ENCODE data around the gene TOLLIP. TPM values are rescaled to one million over a fixed set of nuclear protein-coding genes. Genes with fewer than 3 reads are reported as not detected.

TOLLIP gene
- total RNA-seq, 1 experiment from 2014 or later, result 78.3 TPM

DNA sequence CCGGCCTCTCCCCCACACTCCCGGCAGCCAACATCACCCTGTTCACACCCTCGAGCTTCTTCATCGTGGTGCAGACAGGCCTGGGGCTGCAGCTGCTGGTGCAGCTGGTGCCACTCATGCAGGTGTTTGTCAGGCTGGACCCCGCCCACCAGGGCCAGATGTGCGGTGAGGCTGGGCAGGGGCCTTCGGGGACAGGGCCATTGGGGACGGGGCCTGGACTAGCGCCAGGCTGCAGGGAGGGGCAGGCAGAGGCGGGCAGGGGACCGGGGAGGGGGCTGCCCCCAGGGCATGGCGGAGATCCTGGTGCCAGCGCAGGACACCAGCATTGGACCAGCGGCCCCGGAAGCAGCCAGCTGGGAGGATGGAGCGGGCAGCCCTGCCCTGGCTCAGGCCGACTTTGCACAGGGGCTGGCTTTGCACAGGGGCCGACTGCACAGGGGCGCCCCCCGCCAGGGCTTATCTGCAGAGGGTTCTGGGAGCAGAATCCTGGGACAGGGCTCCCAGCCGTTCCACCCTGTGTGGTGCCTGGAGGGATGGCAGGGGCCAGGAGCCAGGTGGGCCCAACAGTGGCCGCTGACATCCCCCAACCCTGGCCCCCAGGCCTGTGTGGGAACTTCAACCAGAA is 77.9 kb downstream of the TOLLIP start:
- H3K4me1 ChIP-seq, result no peaks in the 10 kb centered on the region
- no TSS peak for BruUV-seq (replicated peaks)
- peak in 1 of 2 experiments; percentile 33 for DNase-seq
- no peaks in the 10 kb centered on the region for H3K4me1 Mint-ChIP-seq (ENCODE audit: low read depth, unreplicated experiment)
- no peaks in the 10 kb centered on the region for H3K9me3 Mint-ChIP-seq (ENCODE audit: unreplicated experiment)
- TF ChIP-seq, protein P1, sequence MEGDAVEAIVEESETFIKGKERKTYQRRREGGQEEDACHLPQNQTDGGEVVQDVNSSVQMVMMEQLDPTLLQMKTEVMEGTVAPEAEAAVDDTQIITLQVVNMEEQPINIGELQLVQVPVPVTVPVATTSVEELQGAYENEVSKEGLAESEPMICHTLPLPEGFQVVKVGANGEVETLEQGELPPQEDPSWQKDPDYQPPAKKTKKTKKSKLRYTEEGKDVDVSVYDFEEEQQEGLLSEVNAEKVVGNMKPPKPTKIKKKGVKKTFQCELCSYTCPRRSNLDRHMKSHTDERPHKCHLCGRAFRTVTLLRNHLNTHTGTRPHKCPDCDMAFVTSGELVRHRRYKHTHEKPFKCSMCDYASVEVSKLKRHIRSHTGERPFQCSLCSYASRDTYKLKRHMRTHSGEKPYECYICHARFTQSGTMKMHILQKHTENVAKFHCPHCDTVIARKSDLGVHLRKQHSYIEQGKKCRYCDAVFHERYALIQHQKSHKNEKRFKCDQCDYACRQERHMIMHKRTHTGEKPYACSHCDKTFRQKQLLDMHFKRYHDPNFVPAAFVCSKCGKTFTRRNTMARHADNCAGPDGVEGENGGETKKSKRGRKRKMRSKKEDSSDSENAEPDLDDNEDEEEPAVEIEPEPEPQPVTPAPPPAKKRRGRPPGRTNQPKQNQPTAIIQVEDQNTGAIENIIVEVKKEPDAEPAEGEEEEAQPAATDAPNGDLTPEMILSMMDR (IDR thresholded peaks at IDR 0.05; ENCODE audit: insufficient read depth in 1 of 2, low read depth in 1 of 2, low read length in 1 of 2, severe bottlenecking in 1 of 2, unreplicated experiment in 1 of 2), result no peak
- intact Hi-C loops (cut with micrococcal nuclease; ENCODE audit: unreplicated experiment), result loop anchor here (10.0 kb wide), 1 partner anchor 117 kb away; no protein-coding TSS in a partner anchor
- ChIA-PET CTCF (no interaction called here), POLR2A (no interaction called here)
- no peaks in the 10 kb centered on the region for H3K9me3 ChIP-seq
- no peak overlapping the region for H3K27ac Mint-ChIP-seq (ENCODE audit: unreplicated experiment)
- no peak overlapping the region for H3K4me3 Mint-ChIP-seq (ENCODE audit: unreplicated experiment)
- no peak overlapping the region for H3K4me3 ChIP-seq (ENCODE audit: low read depth, low read length)
- H3K36me3 ChIP-seq (ENCODE audit: control insufficient read depth, insufficient read depth, low read length), result no peaks in the 10 kb centered on the region
- H3K27me3 ChIP-seq (replicated peaks; ENCODE audit: control insufficient read depth, insufficient read depth, low read length), result no peaks in the 10 kb centered on the region
- H3K36me3 Mint-ChIP-seq (ENCODE audit: insufficient read depth, unreplicated experiment), result no peaks in the 10 kb centered on the region
- peaks cover 6% of the 10 kb centered on the region for H3K27me3 Mint-ChIP-seq (ENCODE audit: insufficient read depth, unreplicated experiment)

DNA sequence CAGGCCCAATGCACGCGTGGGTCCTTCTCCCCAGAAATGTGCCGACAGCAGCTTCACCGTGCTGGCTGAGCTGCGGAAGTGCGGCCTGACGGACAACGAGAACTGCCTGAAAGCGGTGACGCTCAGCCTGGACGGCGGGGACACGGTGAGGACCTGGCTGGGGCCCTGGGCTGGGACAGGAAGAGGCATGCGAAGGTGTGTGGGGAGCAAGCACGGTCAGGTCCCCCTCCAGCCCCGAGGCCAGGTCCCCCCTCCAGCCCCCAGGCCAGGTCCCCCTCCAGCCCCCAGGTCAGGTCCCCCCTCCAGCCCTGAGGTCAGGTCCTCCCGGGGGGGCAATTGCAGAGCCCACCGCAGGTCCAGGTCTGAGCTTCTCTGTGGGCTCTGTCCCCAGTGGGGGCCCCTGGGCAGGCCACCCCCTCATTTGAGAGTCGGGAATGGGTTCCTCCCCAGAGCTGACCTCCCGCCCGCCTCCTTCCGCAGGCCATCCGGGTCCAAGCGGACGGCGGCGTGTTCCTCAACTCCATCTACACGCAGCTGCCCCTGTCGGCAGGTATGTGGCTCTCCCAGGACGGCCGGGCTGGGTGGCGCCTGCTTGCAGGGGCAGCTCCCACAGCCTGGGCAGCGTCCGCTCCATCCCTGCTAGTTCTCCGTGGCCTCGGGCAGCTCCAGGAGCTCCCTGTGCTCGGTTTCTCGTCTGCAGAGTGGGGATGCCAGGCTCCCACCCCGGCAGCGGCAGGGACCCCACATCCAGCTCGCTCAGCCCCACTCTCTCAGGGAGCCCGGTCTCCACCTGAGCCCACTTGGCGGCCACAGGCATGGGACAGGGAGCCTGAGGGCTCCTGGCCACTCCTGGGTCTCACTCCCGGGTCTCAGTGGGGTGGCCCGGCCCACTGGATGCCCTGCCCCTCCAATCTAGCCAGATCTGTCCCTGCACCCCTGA is 78.7 kb downstream of the TOLLIP start:
- Mint-ChIP-seq H3K4me3 (ENCODE audit: unreplicated experiment) (no peak overlapping the region), H3K36me3 (ENCODE audit: insufficient read depth, unreplicated experiment) (no peaks in the 10 kb centered on the region), H3K9me3 (ENCODE audit: unreplicated experiment) (no peaks in the 10 kb centered on the region), H3K4me1 (ENCODE audit: low read depth, unreplicated experiment) (no peaks in the 10 kb centered on the region), H3K27ac (ENCODE audit: unreplicated experiment) (no peak overlapping the region), H3K27me3 (ENCODE audit: insufficient read depth, unreplicated experiment) (peaks cover 3% of the 10 kb centered on the region)
- POLR2A ChIA-PET, result no interaction called here
- no peaks in the 10 kb centered on the region for H3K27me3 ChIP-seq (replicated peaks; ENCODE audit: control insufficient read depth, insufficient read depth, low read length)
- peak; percentile 60 to 65 for DNase-seq
- CTCF ChIA-PET, result interaction anchor here (0.7 kb wide), 1 partner anchor 284 kb away, joined by 3 read pairs; no protein-coding TSS in a partner anchor
- no peak overlapping the region for H3K4me3 ChIP-seq (ENCODE audit: low read depth, low read length)
- H3K9me3 ChIP-seq, result no peaks in the 10 kb centered on the region
- no TSS peak for BruUV-seq (replicated peaks)
- intact Hi-C loops (cut with micrococcal nuclease; ENCODE audit: unreplicated experiment), result loop anchor here (10.0 kb wide), 1 partner anchor 116 kb away; no protein-coding TSS in a partner anchor
- H3K36me3 ChIP-seq (ENCODE audit: control insufficient read depth, insufficient read depth, low read length), result no peaks in the 10 kb centered on the region
- H3K4me1 ChIP-seq, result no peaks in the 10 kb centered on the region
- TF ChIP-seq, protein P1 (IDR thresholded peaks at IDR 0.05; ENCODE audit: insufficient read depth in 1 of 2, low read depth in 1 of 2, low read length in 1 of 2, severe bottlenecking in 1 of 2, unreplicated experiment in 1 of 2), result peak; percentile 16 to 38

DNA sequence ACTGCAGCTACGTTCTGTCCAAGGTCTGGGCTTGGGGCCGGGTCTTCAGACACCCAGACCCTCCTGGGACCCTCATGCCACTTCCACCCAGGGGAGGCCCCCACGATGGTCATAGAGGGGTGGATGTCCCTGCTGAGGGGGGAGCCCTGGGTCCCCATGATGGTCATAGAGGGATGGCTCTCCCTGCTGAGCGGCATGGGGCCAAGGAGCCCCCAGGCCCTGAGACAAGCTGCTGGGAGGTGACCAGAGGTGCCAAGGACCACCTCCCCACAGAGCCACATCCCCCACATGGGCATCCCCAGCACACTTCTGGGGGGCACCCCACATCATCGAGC is 79.3 kb downstream of the TOLLIP start:
- Histone ChIP-seq H3K36me3 (ENCODE audit: control insufficient read depth, insufficient read depth, low read length) (no peaks in the 10 kb centered on the region), H3K4me3 (ENCODE audit: low read depth, low read length) (no peak overlapping the region), H3K9me3 (no peaks in the 10 kb centered on the region), H3K27me3 (replicated peaks; ENCODE audit: control insufficient read depth, insufficient read depth, low read length) (no peaks in the 10 kb centered on the region), H3K4me1 (no peaks in the 10 kb centered on the region)
- no TSS peak for BruUV-seq (replicated peaks)
- intact Hi-C loops (cut with micrococcal nuclease; ENCODE audit: unreplicated experiment), result loop anchor here (10.0 kb wide), 1 partner anchor 115 kb away; no protein-coding TSS in a partner anchor
- ChIA-PET CTCF (interaction anchor here (0.7 kb wide), 1 partner anchor 285 kb away, joined by 3 read pairs; no protein-coding TSS in a partner anchor), POLR2A (no interaction called here)
- H3K9me3 Mint-ChIP-seq (ENCODE audit: unreplicated experiment), result no peaks in the 10 kb centered on the region
- H3K4me1 Mint-ChIP-seq (ENCODE audit: low read depth, unreplicated experiment), result no peaks in the 10 kb centered on the region
- H3K27me3 Mint-ChIP-seq (ENCODE audit: insufficient read depth, unreplicated experiment), result no peaks in the 10 kb centered on the region
- DNase-seq, result no peak
- no peak overlapping the region for H3K4me3 Mint-ChIP-seq (ENCODE audit: unreplicated experiment)
- no peaks in the 10 kb centered on the region for H3K36me3 Mint-ChIP-seq (ENCODE audit: insufficient read depth, unreplicated experiment)
- TF ChIP-seq, protein P1 (IDR thresholded peaks at IDR 0.05; ENCODE audit: insufficient read depth in 1 of 2, low read depth in 1 of 2, low read length in 1 of 2, severe bottlenecking in 1 of 2, unreplicated experiment in 1 of 2), result no peak
- no peak overlapping the region for H3K27ac Mint-ChIP-seq (ENCODE audit: unreplicated experiment)

Measured in Caco-2 (cell line).